Vagina (tissue), 2 donors: ENCODE measurements around the gene PADI2.

Experiments used
- POLR2A ChIP-seq, 2 donors: fragments of 450-650 bp; IDR thresholded peaks; one replicate each; pipeline ENCODE4 v1.6.1; 2017; ENCODE audit warnings: antibody characterized with exemption in 2 of 2, mild to moderate bottlenecking in 2 of 2, moderate library complexity in 2 of 2
- POLR2AphosphoS5 ChIP-seq, 2 donors: sonication (generic); formaldehyde crosslinking; IDR thresholded peaks; one replicate each; pipeline ENCODE4 v1.9.0; 2017; ENCODE audit warnings: antibody characterized with exemption in 2 of 2, mild to moderate bottlenecking in 2 of 2, low read depth in 1 of 2; ENCODE audit not compliant: insufficient read depth in 1 of 2
- TF ChIP-seq, protein P1 (sequence below), 3 experiments: fragments of 450-650 bp in 2 of 3; fragments of 200-600 bp in 1 of 3; sonication (generic) in 1 of 3; IDR thresholded peaks; one replicate each; pipeline ENCODE4 v1.5.1; 2017 to 2019; ENCODE audit warnings: antibody characterized with exemption in 3 of 3, mild to moderate bottlenecking in 2 of 3, moderate library complexity in 2 of 3

DNA sequence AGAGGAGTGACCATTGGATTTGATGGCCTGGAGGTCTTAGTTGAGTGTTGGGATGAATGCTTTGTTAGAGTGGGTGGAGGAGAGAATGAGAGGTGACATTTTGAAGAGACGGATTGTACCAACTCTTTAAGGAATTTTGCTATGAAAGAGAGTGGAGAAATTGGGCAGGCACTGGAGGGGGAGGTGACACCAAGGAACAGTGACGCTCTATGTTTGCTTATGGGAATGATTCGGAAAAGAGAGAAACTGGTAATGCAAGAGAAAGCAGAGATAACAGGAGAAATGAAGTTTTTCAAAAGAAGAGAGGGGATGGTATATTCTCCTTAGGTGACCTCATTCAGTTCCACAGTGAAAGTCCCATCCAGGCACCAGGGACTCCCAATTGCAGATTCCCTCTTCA lies 24.5 kb upstream of the PADI2 start:
- TF ChIP-seq POLR2AphosphoS5 (IDR thresholded peaks at IDR 0.05; ENCODE audit: insufficient read depth in 1 of 2, low read depth in 1 of 2): no peak
- TF ChIP-seq, protein P1, sequence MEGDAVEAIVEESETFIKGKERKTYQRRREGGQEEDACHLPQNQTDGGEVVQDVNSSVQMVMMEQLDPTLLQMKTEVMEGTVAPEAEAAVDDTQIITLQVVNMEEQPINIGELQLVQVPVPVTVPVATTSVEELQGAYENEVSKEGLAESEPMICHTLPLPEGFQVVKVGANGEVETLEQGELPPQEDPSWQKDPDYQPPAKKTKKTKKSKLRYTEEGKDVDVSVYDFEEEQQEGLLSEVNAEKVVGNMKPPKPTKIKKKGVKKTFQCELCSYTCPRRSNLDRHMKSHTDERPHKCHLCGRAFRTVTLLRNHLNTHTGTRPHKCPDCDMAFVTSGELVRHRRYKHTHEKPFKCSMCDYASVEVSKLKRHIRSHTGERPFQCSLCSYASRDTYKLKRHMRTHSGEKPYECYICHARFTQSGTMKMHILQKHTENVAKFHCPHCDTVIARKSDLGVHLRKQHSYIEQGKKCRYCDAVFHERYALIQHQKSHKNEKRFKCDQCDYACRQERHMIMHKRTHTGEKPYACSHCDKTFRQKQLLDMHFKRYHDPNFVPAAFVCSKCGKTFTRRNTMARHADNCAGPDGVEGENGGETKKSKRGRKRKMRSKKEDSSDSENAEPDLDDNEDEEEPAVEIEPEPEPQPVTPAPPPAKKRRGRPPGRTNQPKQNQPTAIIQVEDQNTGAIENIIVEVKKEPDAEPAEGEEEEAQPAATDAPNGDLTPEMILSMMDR (IDR thresholded peaks at IDR 0.05): no peak
- no peak for TF ChIP-seq POLR2A (IDR thresholded peaks at IDR 0.05)
